ENCODE data around the gene TBRG4.

The TBRG4 gene

DNA sequence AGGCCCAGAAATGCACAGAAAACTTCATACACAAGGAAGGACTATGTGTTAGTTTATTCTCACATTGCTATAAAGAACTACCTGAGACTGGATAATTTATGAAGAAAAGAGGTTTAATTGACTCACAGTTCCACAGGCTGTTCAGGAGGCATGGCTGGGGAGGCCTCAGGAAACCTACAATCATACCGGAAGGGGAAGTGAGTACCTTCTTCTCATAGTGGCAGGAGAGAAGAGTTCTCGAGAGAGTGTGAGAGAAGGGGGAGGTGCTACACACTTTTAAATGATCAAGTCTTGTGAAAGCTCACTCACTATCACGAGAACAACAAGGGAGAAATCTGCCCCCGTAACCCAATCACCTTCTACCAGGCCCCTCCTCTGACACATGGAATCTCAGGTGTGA, 29.3 kb upstream of the TBRG4 start:
- DNase-seq = no peak

DNA sequence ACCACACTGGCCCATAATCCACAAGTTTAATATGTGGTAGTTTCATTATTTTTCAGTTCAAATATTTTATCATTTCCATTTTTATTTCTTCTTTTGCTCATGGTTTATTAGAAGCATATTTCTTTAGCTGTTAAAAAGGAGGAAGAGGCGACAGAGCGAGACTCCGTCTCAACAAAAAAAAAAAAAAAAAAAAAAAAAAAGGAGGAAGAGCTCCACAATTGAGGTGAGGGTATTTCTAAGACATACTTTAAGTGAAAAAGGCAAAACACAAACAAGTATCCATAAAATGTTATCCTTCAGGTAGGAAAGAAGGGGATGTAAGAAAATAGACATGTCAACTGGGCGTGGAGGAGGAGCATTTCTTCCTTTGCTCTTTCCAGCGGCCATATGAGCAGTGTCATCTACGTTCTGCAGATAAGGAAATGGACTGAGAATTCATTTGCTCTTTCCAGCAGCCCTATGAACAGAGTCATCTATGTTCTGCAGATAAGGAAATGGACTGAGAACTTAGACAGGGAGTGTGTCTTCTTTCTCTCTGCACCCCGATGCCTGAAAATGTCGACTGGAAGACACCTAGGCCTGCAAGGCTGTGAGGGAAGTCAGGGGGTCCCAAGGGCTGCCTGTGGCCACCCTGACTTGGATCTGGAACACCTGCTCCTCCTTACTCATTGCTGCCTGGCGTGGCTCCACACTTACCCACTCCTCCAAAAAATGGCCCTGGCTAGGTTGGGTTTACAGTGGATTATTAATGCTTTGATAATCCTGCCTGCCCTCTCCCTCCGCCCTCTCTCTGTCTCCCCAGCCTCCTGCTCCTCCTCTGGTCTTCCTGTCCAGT, 27.2 kb upstream of the TBRG4 start:
- no peak for DNase-seq

DNA sequence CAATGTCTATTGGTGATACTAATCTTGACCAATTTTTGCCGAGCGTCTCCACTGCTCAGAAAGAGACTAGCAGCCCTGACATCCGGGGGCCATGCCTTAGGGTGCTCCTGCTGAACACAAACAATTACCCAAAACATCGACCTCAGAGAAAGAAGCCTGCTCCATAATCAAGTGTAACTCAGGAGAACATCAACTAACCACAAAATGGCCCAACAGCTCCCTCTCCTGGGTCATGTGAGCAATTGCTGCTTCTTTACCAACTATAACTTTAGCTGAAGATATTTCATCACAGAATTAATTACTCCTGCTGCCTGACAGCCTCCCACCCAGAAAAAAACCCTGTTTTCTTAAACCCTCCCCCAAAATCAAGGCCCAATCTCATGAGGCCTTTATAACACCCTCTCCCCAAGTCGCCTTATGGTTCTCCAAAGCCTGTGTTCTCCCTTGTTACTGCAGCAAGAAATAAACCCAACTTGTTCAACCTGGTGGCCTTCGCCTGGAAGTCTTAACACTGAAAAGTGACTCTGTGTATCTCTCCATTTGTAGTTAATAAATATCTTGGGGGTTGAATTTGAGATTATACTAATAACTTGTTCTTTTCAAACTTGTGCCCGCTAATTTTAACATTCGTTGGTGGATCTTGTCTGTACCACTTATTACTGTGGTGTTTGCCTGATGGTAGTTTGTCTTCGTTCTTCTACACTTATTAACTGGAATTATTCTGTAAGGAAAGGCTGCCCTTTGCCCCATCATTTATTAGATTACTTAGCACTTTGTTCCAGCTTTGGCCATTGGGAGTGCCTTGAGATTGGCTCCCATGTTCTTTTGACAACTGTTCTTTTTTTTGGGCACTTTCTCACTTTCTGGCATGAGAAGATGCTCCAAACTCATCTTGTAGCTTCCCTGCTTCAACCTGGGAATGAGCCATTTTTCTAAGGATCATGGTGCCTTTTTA, 24.9 kb upstream of the TBRG4 start:
- peak; percentile 64 to 72 for DNase-seq

DNA sequence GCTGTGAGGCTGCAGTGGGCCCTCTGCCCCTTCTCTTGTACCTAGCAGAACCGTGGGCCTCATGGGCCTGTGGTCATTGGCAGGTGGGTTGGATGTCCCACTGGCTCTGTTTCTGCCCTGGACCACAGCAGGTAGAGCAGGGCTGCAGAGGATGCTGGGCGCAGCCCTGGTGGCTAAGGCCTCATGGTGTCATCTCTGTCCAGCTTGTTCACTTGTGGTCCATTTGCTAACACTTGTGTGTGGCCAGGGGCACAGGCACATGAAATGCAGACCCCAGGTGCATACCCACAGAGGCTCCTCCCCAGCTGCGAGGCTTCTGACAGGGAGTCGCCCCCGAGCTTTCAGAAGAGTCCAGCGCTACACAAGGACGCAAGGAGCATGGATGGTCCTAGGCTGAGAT, 22.4 kb upstream of the TBRG4 start:
- DNase-seq = no peak

DNA sequence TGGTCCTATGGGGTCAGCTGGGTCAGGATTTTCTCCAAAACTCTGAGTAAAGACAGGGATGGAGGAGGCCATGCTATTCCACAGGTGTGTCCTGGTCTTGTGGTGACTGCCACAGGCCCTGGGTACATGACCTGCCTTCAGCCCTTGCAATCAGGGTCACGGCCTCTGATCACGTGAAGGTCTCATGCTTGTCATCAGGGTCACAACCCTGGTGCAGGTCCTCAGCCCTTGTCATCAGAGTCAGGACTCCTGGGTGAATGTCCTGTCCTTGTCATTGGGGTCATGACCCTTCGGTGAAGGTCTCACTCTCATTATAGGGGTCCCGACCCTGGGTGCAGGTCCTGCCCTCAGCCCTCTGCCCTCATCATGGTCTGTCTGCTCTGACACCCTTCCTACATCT, 21.9 kb upstream of the TBRG4 start:
- no peak for DNase-seq

DNA sequence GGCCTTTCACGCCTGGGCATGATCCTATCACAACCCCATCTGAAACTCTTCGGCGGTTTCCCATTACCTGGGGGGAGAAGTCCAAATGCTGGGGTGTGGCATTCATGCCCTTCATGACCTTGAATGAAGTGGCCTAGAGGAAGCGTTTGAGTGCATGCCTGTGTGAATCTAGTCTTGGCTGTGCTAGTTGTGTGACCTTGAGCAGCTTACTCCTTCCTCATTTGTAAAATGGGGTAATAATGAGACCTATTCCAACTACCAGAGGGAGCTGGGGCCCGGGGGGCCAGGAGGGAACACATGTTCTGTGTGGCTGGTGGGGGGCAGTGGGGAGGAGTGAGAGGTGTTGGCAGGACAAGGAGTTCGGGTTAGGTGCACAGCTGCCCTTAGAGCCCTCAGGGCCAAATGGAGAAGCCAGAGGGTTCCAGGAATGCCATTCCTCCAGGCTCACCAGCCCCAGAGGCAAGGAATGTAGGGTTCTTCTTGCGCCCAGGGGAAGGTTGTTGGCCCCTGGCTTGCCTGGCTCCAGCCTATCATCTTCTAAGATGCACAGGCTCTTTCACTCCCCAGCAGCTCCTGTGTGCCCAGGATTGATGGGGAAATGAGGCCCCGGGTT, 21.3 kb upstream of the TBRG4 start:
- no peak for DNase-seq

DNA sequence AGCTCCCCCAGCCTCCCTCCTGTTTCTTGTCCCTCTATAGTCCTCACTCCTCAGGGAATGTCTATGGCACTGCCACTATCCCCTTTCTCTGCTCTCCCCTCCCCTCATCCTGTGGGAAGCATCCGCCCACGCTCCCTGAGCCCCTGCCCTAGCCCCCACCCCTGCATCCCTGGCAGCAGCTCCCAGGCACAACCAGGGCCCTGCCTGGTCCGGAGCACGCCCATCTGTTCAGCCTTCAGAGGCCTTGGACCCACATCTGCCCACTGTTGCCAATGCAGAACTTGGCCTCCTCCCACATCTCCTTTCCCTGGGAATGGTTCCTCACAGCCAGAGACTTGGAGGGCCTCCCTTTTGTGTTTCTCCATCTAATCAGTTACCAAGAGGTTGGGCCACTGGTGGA, 20.4 kb upstream of the TBRG4 start:
- no peak for DNase-seq

DNA sequence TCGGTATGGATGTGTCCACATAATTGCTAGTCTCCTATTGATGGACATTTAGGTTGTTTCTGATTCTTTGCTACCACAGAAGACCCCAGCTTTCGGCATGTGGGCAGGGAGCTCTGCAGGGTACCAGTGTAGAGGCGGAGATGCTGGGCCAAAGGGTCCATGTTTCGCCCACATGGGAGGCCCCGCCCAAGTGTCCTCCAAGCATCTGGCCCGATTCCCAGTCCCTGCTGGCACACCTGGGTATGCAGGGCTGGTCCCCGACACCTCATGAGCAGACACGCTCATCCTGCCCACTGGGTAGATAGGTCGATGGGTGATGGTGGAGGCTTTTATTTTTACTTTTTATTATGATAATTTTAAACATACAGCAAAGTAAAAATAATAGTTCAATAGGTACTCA, 19.4 kb upstream of the TBRG4 start:
- DNase-seq = no peak

DNA sequence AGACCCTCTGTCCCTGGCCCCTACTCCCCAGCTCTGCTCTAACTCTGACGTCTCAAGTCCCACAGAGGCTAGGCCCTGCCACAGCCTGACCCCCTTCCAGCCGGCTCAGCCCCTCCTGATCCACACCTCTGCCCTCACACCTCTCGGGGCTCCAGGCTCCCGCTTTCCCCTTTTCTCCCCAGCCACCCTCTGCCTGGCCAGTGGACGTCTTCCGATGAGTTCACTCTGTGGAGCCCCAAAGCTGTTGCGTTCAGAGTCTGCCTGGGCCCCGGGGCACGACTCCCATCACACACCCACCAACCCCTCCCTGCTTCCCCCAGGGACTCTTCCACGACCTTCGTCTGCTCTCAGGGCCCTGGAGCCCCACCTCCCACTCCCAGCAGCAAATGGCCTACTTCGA, 18.4 kb upstream of the TBRG4 start:
- DNase-seq = no peak

DNA sequence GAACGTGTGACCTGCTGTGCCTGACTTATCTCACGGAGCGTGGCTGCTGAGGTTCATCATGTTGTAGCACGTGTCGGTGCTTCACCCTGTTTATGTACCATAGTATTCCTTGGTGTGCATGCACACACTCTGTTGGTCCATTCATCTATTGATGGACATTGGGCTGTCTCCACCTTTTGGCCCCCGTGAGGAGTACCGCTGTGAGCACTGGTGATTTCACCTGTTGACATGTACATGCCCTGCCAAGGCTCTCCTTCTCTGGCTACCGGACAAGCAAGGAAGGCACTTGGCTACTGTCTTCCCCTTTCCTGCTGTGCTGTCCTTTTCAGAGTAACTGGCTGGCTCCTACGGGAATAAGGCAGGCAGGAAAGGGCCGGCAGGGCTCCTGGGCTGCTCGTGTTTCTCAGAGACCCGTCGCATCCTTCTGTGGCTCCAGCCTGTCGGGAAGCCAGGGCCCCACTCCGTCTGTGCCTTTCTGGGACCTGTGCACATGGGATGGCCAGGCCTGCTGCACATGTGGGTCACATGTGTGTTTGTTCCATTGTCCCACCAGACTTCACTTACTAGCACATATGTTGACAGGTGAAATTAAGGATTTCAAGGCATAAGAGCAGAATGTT, 17.8 kb upstream of the TBRG4 start:
- no peak for DNase-seq

DNA sequence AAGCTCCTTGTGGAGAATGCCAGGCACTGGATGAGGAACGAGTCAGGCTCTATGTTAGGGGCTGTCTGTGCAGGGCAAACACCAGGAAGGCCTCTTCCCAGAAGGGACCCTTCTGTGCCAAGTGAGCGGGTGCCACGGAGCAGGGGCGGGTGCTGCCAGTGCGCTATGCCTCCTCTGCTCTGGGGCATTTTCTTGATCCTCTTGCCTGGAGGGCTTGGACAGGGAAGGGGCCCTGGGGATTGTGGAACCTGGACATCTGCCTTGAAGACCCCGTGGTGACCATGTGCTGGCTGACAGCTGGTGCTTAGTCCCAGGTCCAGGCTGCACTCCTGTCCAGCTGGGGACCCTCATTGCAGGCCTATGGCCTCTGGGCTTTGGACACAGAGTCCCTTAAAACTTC, 15.4 kb upstream of the TBRG4 start:
- no peak for DNase-seq

DNA sequence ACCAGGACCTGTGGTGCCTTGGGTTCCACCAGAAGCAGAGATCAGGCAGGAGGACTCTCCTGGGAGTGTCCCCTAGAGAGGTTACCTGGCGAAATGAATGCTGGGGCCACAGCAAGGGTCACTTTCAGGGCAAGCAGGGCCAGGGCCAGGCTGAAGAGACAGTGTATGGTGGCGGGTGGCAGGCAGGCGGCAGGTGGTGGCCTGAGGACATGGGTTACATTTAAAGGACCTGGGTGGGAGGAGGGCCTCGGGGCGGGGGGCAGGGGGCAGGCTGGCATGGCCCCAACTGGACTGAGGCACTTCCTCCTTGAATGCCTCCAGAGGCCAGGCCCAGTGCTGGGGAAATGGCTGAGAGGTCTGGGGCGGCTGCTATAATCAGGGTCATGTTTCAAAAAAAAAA, 14.7 kb upstream of the TBRG4 start:
- no peak for DNase-seq

DNA sequence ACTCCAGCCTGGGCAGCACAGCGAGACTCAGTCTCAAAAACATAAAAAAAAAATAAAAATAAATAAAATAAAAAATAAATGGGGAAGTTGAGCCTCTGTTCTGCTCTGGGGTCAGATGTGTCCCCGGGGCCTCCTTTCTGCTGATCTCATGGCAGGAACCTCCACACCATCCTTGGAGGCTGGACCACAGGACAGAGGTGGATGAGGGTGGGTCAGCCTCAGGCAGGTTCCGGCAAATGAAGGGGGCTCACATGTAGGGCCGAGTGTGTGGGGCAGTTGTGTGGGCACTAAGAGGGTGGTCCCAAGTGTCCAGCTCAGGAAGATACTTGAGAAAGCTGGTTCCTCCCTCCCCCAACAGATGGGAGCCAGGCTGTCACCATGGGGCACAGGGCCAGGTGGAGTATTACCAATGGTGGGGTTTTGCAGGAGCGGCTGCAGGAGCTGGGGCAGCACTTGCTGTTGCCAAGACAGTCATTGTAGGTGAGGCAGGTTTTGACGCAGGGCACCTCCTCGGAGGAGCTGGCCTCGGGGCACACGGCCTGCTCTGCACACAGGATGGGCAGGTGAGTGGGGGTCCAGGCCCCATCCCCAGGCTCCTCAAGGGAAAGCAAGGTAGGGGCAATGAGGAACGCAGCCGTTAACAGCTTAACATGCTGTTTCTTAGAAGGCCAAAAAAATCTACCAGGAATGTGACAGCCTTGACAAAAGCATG, 13.9 kb upstream of the TBRG4 start:
- DNase-seq = no peak

DNA sequence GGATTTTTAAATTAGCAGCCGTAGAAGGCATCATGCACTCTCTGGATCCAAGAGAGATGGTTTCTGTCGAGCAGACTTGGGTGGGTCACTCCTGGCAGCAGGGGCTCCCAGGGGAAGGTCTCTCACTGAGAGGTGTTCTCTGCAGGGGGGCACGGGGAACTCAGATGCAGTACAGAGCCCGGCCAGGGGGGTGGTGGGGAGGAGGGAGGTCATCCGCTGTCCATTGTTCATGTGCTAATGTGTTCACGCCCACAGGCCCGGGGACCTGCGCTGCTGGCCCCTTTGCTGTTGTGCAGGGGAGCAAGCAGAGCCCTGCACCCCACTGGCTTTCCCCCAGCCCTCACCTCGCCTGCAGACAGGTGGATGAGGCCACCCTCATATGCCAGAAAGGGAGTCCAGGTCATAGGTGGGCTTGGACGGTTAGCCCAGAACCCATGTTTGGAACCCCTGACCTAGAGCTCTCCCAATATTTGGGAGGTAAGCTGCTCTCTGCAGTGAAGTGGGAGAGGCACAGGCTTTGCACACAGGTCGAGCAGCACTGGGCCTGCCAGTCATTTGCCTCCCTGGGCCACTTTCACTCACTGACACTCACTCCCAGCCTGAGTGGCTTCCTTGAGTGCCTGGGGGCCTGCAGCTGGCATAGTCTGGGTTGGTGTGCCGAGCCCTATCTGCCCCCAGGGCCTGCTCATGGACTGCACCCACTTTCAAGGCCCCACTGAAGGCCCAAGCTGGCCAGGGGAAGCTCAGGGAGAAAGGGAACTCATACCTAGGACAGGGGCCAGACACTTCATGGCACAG, 12.6 kb upstream of the TBRG4 start:
- DNase-seq = no peak

DNA sequence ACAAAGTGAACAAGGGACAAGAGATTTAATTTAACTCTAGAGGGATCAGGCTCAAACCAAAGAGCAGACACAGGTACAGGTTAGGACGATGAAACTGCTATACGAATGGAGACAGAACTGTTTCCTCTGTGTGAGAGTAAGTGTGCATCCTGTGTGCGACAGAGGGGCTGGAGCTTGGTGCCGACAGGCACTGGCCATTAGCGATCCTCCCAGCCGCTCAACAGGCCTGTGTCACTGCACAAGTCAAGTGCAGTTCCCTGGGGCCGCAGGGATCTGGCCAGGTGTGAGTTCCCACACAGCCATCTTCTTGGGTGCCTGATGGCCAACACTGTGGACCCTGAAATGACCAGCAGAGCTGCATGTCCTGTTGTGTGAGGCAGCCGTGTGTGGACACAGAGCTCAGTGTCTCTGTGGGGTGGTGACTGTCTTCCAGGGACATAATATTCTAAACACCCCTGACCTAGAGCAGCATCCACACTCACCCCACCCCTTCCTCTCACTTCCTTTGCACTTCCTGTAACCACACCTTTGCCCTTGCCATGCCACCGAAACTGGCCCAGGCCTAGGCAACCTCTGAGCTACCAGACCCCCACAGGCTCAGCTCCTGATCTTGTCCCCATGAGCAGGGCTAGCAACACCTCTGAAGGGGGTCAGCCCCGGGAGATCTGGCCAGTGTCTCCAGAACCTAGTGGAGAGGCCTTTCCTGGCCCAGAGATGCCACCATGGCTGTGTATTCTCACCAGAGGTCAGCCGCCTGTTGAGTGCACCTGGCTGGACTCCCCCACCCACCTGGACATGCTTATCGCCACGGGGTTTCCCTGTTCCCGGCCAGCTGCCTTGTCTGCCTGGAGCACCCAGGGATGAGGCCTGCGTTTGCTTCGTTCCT, 11.7 kb upstream of the TBRG4 start:
- DNase-seq = no peak

DNA sequence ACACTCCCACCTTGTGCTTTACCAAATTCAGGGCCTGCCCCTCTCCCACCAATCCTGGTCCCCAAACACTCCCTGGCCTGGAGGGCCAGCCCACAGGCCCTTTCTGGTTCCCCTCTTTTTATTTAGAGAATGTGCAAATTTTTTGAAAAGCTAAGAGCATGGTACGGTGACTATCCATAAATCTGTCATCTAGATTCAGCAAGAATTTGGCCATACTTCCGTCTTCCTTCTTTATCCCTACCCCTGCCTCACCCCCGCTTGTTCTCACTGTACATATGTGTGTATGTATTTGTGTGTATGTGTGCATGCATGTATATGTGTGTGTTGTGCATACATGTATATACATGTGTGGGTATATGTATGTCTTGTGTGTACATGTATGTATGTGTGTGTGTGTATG, 8.1 kb upstream of the TBRG4 start:
- DNase-seq = no peak

DNA sequence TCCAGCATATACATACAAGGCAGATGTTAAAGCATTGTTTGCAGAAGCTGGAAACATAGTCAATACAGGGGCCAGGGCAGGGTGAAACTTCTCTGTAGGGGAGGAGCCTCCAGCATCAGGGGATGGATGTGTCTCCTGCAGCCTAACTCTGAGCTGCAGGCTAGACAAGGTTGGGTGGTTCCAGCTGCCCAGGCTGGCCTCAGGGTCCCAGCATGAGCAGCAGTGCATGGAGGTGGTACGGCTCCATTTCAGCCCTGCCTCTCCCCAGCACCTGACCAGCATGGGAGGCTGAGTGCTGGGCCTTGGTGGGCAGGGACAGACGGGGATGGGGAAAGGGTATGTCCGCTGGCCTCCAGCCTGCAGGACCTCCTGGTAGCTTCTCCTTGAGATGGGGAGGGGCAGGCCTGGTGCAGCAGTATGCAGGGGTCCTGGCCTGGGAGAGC, 7.4 kb upstream of the TBRG4 start:
- DNase-seq = no peak

DNA sequence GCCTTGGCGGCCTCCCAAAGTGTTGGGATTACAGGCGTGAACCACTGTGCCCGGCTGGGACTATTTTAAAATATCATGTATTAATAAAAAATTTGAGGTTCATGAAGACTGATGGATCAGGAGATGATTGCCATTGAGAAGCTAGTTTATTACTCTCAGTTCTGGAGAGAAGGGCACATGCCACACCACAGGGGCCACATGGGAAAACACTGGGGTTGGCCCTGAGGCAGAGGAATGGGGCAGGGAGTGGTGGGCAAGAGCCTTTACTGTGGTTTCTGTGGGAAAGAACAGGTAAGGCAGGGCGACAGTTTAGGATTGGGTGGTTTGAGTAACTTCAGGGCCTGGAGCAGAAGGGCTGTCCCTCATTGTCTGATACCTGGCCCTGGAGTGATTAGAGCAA, 6.8 kb upstream of the TBRG4 start:
- no peak for DNase-seq

DNA sequence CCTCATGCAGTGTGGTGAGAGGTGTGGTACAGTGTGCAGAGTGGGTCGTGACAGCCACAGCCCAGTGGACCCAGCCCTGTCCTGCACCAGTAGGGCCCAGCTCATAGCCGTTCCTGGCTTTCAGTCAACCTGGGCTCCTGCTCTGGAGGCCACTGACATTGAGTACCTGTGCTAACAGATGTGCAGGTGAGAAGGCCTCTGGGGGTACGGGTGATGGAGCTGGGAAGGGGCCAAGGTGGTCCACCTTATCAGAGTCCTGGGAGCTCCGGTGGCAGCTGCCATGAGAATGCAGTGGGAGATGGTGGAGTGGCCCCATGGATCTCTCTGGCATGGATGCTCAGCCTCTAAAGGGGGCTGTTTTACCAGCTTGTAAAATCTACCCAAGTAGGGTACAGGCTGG, 6.1 kb upstream of the TBRG4 start:
- no peak for DNase-seq

DNA sequence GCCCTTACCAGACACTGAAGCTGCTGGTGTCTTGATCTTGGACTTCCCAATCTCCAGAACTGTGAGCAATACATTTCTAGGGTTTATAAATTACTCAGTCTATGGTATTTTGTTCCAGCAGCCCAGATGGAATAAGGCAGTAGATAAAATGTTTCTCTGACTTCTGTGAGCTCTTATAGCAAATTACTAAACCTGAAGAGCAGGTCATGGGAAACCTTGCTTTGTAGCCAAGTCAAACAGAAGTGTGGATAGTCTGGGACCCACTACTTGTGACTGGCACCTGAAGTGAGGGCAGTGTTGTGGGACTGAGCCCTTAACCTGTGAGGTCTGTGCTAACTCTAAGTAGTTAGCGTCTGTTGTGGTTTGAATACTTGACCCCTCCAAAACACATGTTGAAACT, 4.6 kb upstream of the TBRG4 start:
- DNase-seq = no peak

DNA sequence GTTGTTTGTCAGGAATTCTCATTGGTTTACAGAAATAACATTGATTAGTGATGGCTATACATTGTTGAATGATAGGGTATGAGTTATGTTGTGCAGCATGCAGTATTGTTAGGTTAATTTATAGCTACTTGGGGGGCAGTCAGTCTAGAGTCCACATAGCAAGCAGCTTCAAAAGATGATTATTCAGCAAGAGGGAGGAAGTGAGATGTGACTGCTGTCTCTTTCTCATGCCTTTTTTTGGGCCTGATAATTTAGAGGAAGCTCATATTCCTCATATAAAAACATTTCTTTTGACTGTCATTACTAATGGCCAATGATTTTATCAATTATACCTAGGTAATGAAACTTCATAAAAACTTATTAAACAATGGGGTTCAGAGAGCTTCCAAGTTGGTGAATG, 3.4 kb upstream of the TBRG4 start:
- no peak for DNase-seq

Data from stimulated activated CD4-positive, alpha-beta T cell treated with anti-CD3 and anti-CD28 coated beads, Interleukin-2, amount 100 ng/mL, for 24 hours (primary cell).